Vagina (tissue), 2 donors: ENCODE data around the gene SLC19A1. TPM values are rescaled to one million over a fixed set of nuclear protein-coding genes. Genes with fewer than 3 reads are reported as not detected.

Experiments
- DNase-seq, 2 donors: peaks; one replicate each; pipeline ENCODE4 v3.0.0-alpha.2; 2017; ENCODE audit errors: extremely low spot score in 2 of 2
- H3K27ac ChIP-seq: fragments of 200-600 bp; sonication (generic); one replicate; pipeline ENCODE4 v1.5.1; 2019
- H3K27me3 ChIP-seq: fragments of 200-600 bp; sonication (generic); one replicate; pipeline ENCODE4 v1.5.1; 2019
- H3K36me3 ChIP-seq, 2 donors: fragments of 200-600 bp; sonication (generic); one replicate each; pipeline ENCODE4 v1.5.1; 2017 to 2019
- H3K4me1 ChIP-seq: fragments of 200-600 bp; sonication (generic); one replicate; pipeline ENCODE4 v1.5.1; 2019
- H3K4me3 ChIP-seq, 2 donors: fragments of 200-600 bp; sonication (generic); 1 replicate in 1 of 2; 2 replicates in 1 of 2; pipeline ENCODE4 v1.5.1; 2016 to 2019
- H3K9me3 ChIP-seq: fragments of 200-600 bp; sonication (generic); one replicate; pipeline ENCODE4 v1.5.1; 2019
- CTCF ChIP-seq, 3 experiments: fragments of 450-650 bp in 2 of 3; fragments of 200-600 bp in 1 of 3; sonication (generic) in 1 of 3; IDR thresholded peaks; one replicate each; pipeline ENCODE4 v1.5.1; 2017 to 2019; ENCODE audit warnings: antibody characterized with exemption in 3 of 3, mild to moderate bottlenecking in 2 of 3, moderate library complexity in 2 of 3
- POLR2A ChIP-seq, 2 donors: fragments of 450-650 bp; IDR thresholded peaks; one replicate each; pipeline ENCODE4 v1.6.1; 2017; ENCODE audit warnings: antibody characterized with exemption in 2 of 2, mild to moderate bottlenecking in 2 of 2, moderate library complexity in 2 of 2
- POLR2AphosphoS5 ChIP-seq, 2 donors: sonication (generic); formaldehyde crosslinking; IDR thresholded peaks; one replicate each; pipeline ENCODE4 v1.9.0; 2017; ENCODE audit warnings: antibody characterized with exemption in 2 of 2, mild to moderate bottlenecking in 2 of 2, low read depth in 1 of 2; ENCODE audit not compliant: insufficient read depth in 1 of 2
- intact Hi-C: fragments of 100-400 bp; cut with DNase I; formaldehyde crosslinking; loops from one replicate; pipeline ENCODE4 v1.15.1; 2023
- total RNA-seq: library from RNA; depleted of rRNA; stranded (reverse); fragments of >200 nt; gene quantifications from one replicate; pipeline ENCODE4 v1.2.3, GENCODE V29; 2016

Gene SLC19A1
- total RNA-seq, 1 donor from 2014 or later = 4.9 TPM

GRCh38 chr21:45589686-45590245 is 47.5 kb upstream of the SLC19A1 start:
- DNase-seq = no peak
- intact Hi-C loops = no loop called here
- Histone ChIP-seq H3K4me3 (peak overlapping the region; percentile 37), H3K27ac (no peak overlapping the region), H3K9me3 (peaks cover 7% of the 10 kb centered on the region), H3K27me3 (no peaks in the 10 kb centered on the region), H3K4me1 (peaks cover 16% of the 10 kb centered on the region), H3K36me3 (no peaks in the 10 kb centered on the region)
- TF ChIP-seq POLR2A (IDR thresholded peaks at IDR 0.05) (no peak), POLR2AphosphoS5 (IDR thresholded peaks at IDR 0.05; ENCODE audit: insufficient read depth in 1 of 2, low read depth in 1 of 2) (no peak), CTCF (IDR thresholded peaks at IDR 0.05) (no peak)

- Histone ChIP-seq H3K4me3 (no peak overlapping the region), H3K4me1 (peaks cover 16% of the 10 kb centered on the region), H3K36me3 (no peaks in the 10 kb centered on the region), H3K9me3 (peaks cover 7% of the 10 kb centered on the region), H3K27ac (no peak overlapping the region), H3K27me3 (no peaks in the 10 kb centered on the region)
- DNase-seq = no peak
- no peak for TF ChIP-seq POLR2A (IDR thresholded peaks at IDR 0.05)
- no peak for TF ChIP-seq POLR2AphosphoS5 (IDR thresholded peaks at IDR 0.05; ENCODE audit: insufficient read depth in 1 of 2, low read depth in 1 of 2)
- TF ChIP-seq CTCF (IDR thresholded peaks at IDR 0.05) = no peak
- intact Hi-C loops = no loop called here
Measured at GRCh38 chr21:45588871-45589491, 46.7 kb upstream of the SLC19A1 start.

GRCh38 chr21:45588086-45588825 is 46.0 kb upstream of the SLC19A1 start:
- no peak overlapping the region for H3K27ac ChIP-seq
- peaks cover 16% of the 10 kb centered on the region for H3K4me1 ChIP-seq
- no peaks in the 10 kb centered on the region for H3K27me3 ChIP-seq
- no peak overlapping the region for H3K4me3 ChIP-seq
- H3K36me3 ChIP-seq = no peaks in the 10 kb centered on the region
- TF ChIP-seq POLR2A (IDR thresholded peaks at IDR 0.05) (no peak), CTCF (IDR thresholded peaks at IDR 0.05) (no peak), POLR2AphosphoS5 (IDR thresholded peaks at IDR 0.05; ENCODE audit: insufficient read depth in 1 of 2, low read depth in 1 of 2) (no peak)
- DNase-seq = no peak
- peaks cover 7% of the 10 kb centered on the region for H3K9me3 ChIP-seq
- intact Hi-C loops = no loop called here

GRCh38 chr21:45586289-45586858 is 44.1 kb upstream of the SLC19A1 start:
- Histone ChIP-seq H3K9me3 (peaks cover 7% of the 10 kb centered on the region), H3K27me3 (no peaks in the 10 kb centered on the region), H3K36me3 (no peaks in the 10 kb centered on the region), H3K4me3 (no peak overlapping the region), H3K4me1 (peaks cover 16% of the 10 kb centered on the region), H3K27ac (no peak overlapping the region)
- no peak for DNase-seq
- intact Hi-C loops = no loop called here
- TF ChIP-seq POLR2AphosphoS5 (IDR thresholded peaks at IDR 0.05; ENCODE audit: insufficient read depth in 1 of 2, low read depth in 1 of 2) (no peak), POLR2A (IDR thresholded peaks at IDR 0.05) (no peak), CTCF (IDR thresholded peaks at IDR 0.05) (no peak)
